Kidney (tissue), 22 donors: ENCODE data around the gene KXD1. TPM values are rescaled to one million over a fixed set of nuclear protein-coding genes. Genes with fewer than 3 reads are reported as not detected.

Source experiments
- DNase-seq, 5 donors: peaks; one replicate each; pipeline ENCODE4 v3.0.0-alpha.2; 2013 to 2020
- FAIRE-seq: peaks from 2 replicates; lab custom pipeline; 2012; peaks lifted over from hg19 to GRCh38; lab: Jason Lieb, UNC
- H3K27ac ChIP-seq, 2 donors: one replicate each; pipeline ENCODE4 v1.7.0; 2013; ENCODE audit warnings: low read depth in 2 of 2, low read length in 2 of 2, inconsistent platforms in 1 of 2
- H3K27me3 ChIP-seq: one replicate; pipeline ENCODE4 v1.7.1; 2013; ENCODE audit warnings: low read length, inconsistent platforms; ENCODE audit not compliant: control insufficient read depth, insufficient read depth
- H3K36me3 ChIP-seq, 3 donors: one replicate each; pipeline versions ENCODE4 v1.7.0 to v1.7.1; 2013; ENCODE audit warnings: low read length in 3 of 3, control low read depth in 1 of 3, inconsistent platforms in 1 of 3; ENCODE audit not compliant: insufficient read depth in 3 of 3, control insufficient read depth in 2 of 3
- H3K4me1 ChIP-seq, 3 donors: one replicate each; pipeline versions ENCODE4 v1.7.0 to v1.7.1; 2013; ENCODE audit warnings: low read length in 3 of 3, inconsistent platforms in 1 of 3, low read depth in 1 of 3; ENCODE audit not compliant: control insufficient read depth in 2 of 3, insufficient read depth in 2 of 3
- H3K4me3 ChIP-seq, 3 donors: one replicate each; pipeline versions ENCODE4 v1.7.0 to v1.8.1; 2013; ENCODE audit warnings: low read length in 3 of 3, control low read depth in 1 of 3, inconsistent platforms in 1 of 3
- H3K9ac ChIP-seq, 3 donors: one replicate each; pipeline versions ENCODE4 v1.7.0 to v1.7.1; 2013; ENCODE audit warnings: low read length in 3 of 3, control low read depth in 1 of 3, inconsistent platforms in 1 of 3
- H3K9me3 ChIP-seq, 3 donors: one replicate each; pipeline versions ENCODE4 v1.7.0 to v1.7.1; 2013; ENCODE audit warnings: low read length in 3 of 3, control low read depth in 1 of 3, inconsistent platforms in 1 of 3; ENCODE audit not compliant: control insufficient read depth in 2 of 3, insufficient read depth in 1 of 3
- CTCF ChIP-seq: IDR thresholded peaks from 3 replicates; pipeline ENCODE4 v1.5.1; 2012; ENCODE audit warnings: mild to moderate bottlenecking, moderate library complexity, borderline replicate concordance; ENCODE audit not compliant: insufficient read depth; ENCODE audit errors: extremely low read depth
- intact Hi-C: fragments of 100-400 bp; cut with DNase I; formaldehyde crosslinking; loops from one replicate; pipeline ENCODE4 v1.11.1; 2022
- long read RNA-seq, 10 donors: library from polyadenylated mRNA in 1 of 10; unstranded in 1 of 10; transcript quantifications; one replicate each; pipeline ENCODE4 v2.0.0 and lab custom pipeline, GENCODE V29; 2021 to 2026
- polyA plus RNA-seq: library from polyadenylated mRNA; stranded (reverse); fragments of 350-450 nt; fragmentation: Illumina TruSeq; extraction: RNeasy Lipid Tissue Mini Kit (QIAGEN cat#74804); gene quantifications from one replicate; pipeline ENCODE4 v1.2.3, GENCODE V29; 2014; ENCODE audit warnings: low read depth, low replicate concordance; ENCODE audit not compliant: insufficient read depth
- total RNA-seq: library from RNA; stranded (reverse); fragmentation: NEBNext Ultra II Directional; extraction: Animal tissue kit (Norgen Biotek cat#: 25700); gene quantifications from one replicate; pipeline ENCODE4 v1.2.1, GENCODE V29; 2021
- donor health status: control.
- donor health status: control.
- donor health status: control.
- donor health status: control.
- donor health status: control.
- donor health status: DM: yes; HTN: yes; CAD: no.
- donor health status: Normal renal cell carcinoma (clear cell type).

KXD1 gene, protein sequence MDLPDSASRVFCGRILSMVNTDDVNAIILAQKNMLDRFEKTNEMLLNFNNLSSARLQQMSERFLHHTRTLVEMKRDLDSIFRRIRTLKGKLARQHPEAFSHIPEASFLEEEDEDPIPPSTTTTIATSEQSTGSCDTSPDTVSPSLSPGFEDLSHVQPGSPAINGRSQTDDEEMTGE
- 69.9 TPM for total RNA-seq
- polyA plus RNA-seq = 56.3 TPM
- long read RNA-seq, donor 1, transcript KXD1-201 (5 exons, 1,426 nt) = major isoform, 21 of 43 reads
- long read RNA-seq, donor 1, partial matches to known transcripts = 18 of 43 reads
- long read RNA-seq, donor 1, other reads (novel, unspliced or antisense) = 0 of 43 reads
- long read RNA-seq, donor 2, transcript KXD1-201 (5 exons, 1,426 nt) = major isoform, 14 of 17 reads
- long read RNA-seq, donor 2, partial matches to known transcripts = 0 of 17 reads
- long read RNA-seq, donor 2, other reads (novel, unspliced or antisense) = 0 of 17 reads
- long read RNA-seq, donor 3, transcript KXD1-201 (5 exons, 1,426 nt) = major isoform, 27 of 46 reads
- long read RNA-seq, donor 3, transcript KXD1-205 (4 exons, 686 nt) = minor isoform, 5 of 46 reads
- long read RNA-seq, donor 3, partial matches to known transcripts = 10 of 46 reads
- long read RNA-seq, donor 3, other reads (novel, unspliced or antisense) = 0 of 46 reads
- long read RNA-seq, donor 4, transcript KXD1-201 (5 exons, 1,426 nt) = major isoform, 14 of 30 reads
- long read RNA-seq, donor 4, transcript KXD1-205 (4 exons, 686 nt) = minor isoform, 6 of 30 reads
- long read RNA-seq, donor 4, partial matches to known transcripts = 7 of 30 reads
- long read RNA-seq, donor 4, other reads (novel, unspliced or antisense) = 0 of 30 reads
- long read RNA-seq, donor 5, partial matches to known transcripts = 0 of 4 reads
- long read RNA-seq, donor 5, other reads (novel, unspliced or antisense) = 0 of 4 reads
- long read RNA-seq, donor 6, transcript KXD1-201 (5 exons, 1,426 nt) = major isoform, 16 of 19 reads
- long read RNA-seq, donor 6, partial matches to known transcripts = 0 of 19 reads
- long read RNA-seq, donor 6, other reads (novel, unspliced or antisense) = 0 of 19 reads
- long read RNA-seq, donor 7, transcript KXD1-201 (5 exons, 1,426 nt) = major isoform, 26 of 49 reads
- long read RNA-seq, donor 7, transcript KXD1-204 (6 exons, 1,095 nt) = minor isoform, 5 of 49 reads
- long read RNA-seq, donor 7, partial matches to known transcripts = 2 of 49 reads
- long read RNA-seq, donor 7, other reads (novel, unspliced or antisense) = 8 of 49 reads
- long read RNA-seq, donor 8, transcript KXD1-201 (5 exons, 1,426 nt) = major isoform, 21 of 25 reads
- long read RNA-seq, donor 8, partial matches to known transcripts = 0 of 25 reads
- long read RNA-seq, donor 8, other reads (novel, unspliced or antisense) = 0 of 25 reads
- long read RNA-seq, donor 9, transcript KXD1-201 (5 exons, 1,426 nt) = major isoform, 15 of 26 reads
- long read RNA-seq, donor 9, partial matches to known transcripts = 10 of 26 reads
- long read RNA-seq, donor 9, other reads (novel, unspliced or antisense) = 0 of 26 reads
- long read RNA-seq, donor 10, transcript KXD1-201 (5 exons, 1,426 nt) = major isoform, 5 of 36 reads
- long read RNA-seq, donor 10, partial matches to known transcripts = 27 of 36 reads
- long read RNA-seq, donor 10, other reads (novel, unspliced or antisense) = 0 of 36 reads

- intact Hi-C loops = no loop called here
- Histone ChIP-seq H3K27ac (peak within 1 kb of the TSS; percentile 93 to 94), H3K4me3 (peak within 1 kb of the TSS; percentile 85 to 94 (median 94)), H3K9ac (peak within 1 kb of the TSS; percentile 89 to 98 (median 92)), H3K36me3 (peaks cover 0 to 5% (median 0%) of the 10 kb centered on the region in 3 donors), H3K9me3 (no peaks in the 10 kb centered on the region), H3K4me1 (peaks cover 0 to 3% (median 2%) of the 10 kb centered on the region in 3 donors), H3K27me3 (no peaks in the 10 kb centered on the region)
- peak; percentile 94 to 99 (median 98) for DNase-seq
- no peak for TF ChIP-seq CTCF
- FAIRE-seq = peak; percentile 66
These were observed at the start of gene KXD1 for GRCh38 chr19:18557411-18558201. Gene KXD1 (plus strand): TSS chr19:18557870. CDS start chr19:18562057, 4,187 bp downstream.

DNA sequence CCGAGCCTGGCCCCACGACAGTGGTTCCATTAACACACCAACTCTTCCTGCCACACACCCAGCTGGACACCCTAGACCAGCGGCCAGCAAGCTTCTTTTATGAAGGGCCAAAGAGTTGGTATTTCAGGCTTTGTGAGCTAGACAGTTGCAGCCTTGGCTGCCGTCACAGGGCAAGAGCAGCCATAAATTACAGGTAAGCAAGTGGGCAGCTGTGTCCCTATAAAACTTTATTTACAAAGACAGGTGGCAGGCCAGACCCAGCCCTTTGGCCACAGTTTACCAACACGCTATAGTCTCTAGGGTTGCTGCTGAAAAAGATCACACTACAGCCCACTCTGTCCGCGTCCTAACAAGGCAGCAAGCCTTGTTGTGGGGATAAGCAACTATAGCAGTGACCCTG, 49.1 kb upstream of the KXD1 start:
- Histone ChIP-seq H3K9me3 (no peaks in the 10 kb centered on the region), H3K27ac (peak overlapping the region; percentile 66 to 77), H3K27me3 (no peaks in the 10 kb centered on the region), H3K9ac (peak overlapping the region in 1 of 3 donors; percentile 41), H3K36me3 (no peaks in the 10 kb centered on the region), H3K4me1 (peaks cover 0 to 73% (median 55%) of the 10 kb centered on the region in 3 donors), H3K4me3 (no peak overlapping the region)
- no peak for TF ChIP-seq CTCF
- intact Hi-C loops = no loop called here
- no peak for DNase-seq
- no peak for FAIRE-seq
